HepG2 (cell line): ENCODE results near the gene PHLDB1.

Experiments used
- POLR2A ChIP-seq, 2 experiments: IDR thresholded peaks; 2 replicates each; pipeline ENCODE4 v1.6.1; 2011; ENCODE audit warnings: low read depth in 2 of 2, low read length in 2 of 2, mild to moderate bottlenecking in 1 of 2, moderate library complexity in 1 of 2; ENCODE audit not compliant: insufficient read depth in 1 of 2
- ZNF275 ChIP-seq: sonication (generic); formaldehyde crosslinking; IDR thresholded peaks from 2 replicates; pipeline ENCODE4 v1.8.0; 2022; ENCODE audit warnings: missing genetic modification reagents, mild to moderate bottlenecking, inconsistent platforms, borderline replicate concordance
- TF ChIP-seq, protein P1 (sequence below): sonication (generic); formaldehyde crosslinking; IDR thresholded peaks from 2 replicates; pipeline ENCODE4 v1.9.0; 2021; ENCODE audit warnings: missing genetic modification reagents, mild to moderate bottlenecking, borderline replicate concordance

GRCh38 chr11:118677977-118678376 lies 70.6 kb downstream of the PHLDB1 start:
- TF ChIP-seq ZNF275 (no peak), POLR2A (IDR thresholded peaks at IDR 0.05; ENCODE audit: insufficient read depth in 1 of 2, low read depth in 2 of 2, low read length in 2 of 2) (no peak)
- TF ChIP-seq, protein P1, sequence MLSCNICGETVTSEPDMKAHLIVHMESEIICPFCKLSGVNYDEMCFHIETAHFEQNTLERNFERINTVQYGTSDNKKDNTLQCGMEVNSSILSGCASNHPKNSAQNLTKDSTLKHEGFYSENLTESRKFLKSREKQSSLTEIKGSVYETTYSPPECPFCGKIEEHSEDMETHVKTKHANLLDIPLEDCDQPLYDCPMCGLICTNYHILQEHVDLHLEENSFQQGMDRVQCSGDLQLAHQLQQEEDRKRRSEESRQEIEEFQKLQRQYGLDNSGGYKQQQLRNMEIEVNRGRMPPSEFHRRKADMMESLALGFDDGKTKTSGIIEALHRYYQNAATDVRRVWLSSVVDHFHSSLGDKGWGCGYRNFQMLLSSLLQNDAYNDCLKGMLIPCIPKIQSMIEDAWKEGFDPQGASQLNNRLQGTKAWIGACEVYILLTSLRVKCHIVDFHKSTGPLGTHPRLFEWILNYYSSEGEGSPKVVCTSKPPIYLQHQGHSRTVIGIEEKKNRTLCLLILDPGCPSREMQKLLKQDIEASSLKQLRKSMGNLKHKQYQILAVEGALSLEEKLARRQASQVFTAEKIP = no peak
